Liver (tissue), 9 donors: Measurements from ENCODE around the gene AIF1. TPM values are rescaled to one million over a fixed set of nuclear protein-coding genes. Genes with fewer than 3 reads are reported as not detected.

Experiments
- DNase-seq: peaks from one replicate; pipeline ENCODE4 v3.0.0-alpha.2; 2017; ENCODE audit warnings: low spot score
- H3K27ac ChIP-seq, 2 donors: one replicate each; pipeline ENCODE4 v1.7.0; 2013; ENCODE audit warnings: inconsistent platforms in 2 of 2, low read length in 2 of 2, control low read depth in 1 of 2, low read depth in 1 of 2, mild to moderate bottlenecking in 1 of 2
- H3K27me3 ChIP-seq, 4 donors: one replicate each; pipeline versions ENCODE4 v1.6.1 to v1.7.0; 2013; ENCODE audit warnings: low read length in 3 of 4, inconsistent platforms in 1 of 4, mild to moderate bottlenecking in 1 of 4, moderate library complexity in 1 of 4; ENCODE audit not compliant: control insufficient read depth in 4 of 4, insufficient read depth in 4 of 4
- H3K36me3 ChIP-seq, 4 donors: one replicate each; pipeline versions ENCODE4 v1.6.1 to v1.7.0; 2013; ENCODE audit warnings: low read length in 3 of 4, mild to moderate bottlenecking in 3 of 4, low read depth in 1 of 4, moderate library complexity in 1 of 4; ENCODE audit not compliant: control insufficient read depth in 4 of 4, insufficient read depth in 3 of 4
- H3K4me1 ChIP-seq, 4 donors: one replicate each; pipeline versions ENCODE4 v1.6.1 to v1.7.0; 2013; ENCODE audit warnings: low read length in 3 of 4, mild to moderate bottlenecking in 3 of 4, moderate library complexity in 1 of 4; ENCODE audit not compliant: control insufficient read depth in 4 of 4, insufficient read depth in 4 of 4
- H3K4me3 ChIP-seq, 3 donors: one replicate each; pipeline versions ENCODE4 v1.6.1 to v1.7.0; 2013; ENCODE audit warnings: low read length in 3 of 3, control low read depth in 1 of 3, low read depth in 1 of 3, mild to moderate bottlenecking in 1 of 3
- H3K9ac ChIP-seq, 2 donors: one replicate each; pipeline ENCODE4 v1.7.0; 2013; ENCODE audit warnings: low read length in 2 of 2, mild to moderate bottlenecking in 2 of 2, moderate library complexity in 2 of 2, control low read depth in 1 of 2, low read depth in 1 of 2
- H3K9me3 ChIP-seq, 4 donors: one replicate each; pipeline versions ENCODE4 v1.6.1 to v1.7.0; 2013; ENCODE audit warnings: low read length in 3 of 4; ENCODE audit not compliant: control insufficient read depth in 4 of 4
- FOXA1 ChIP-seq: IDR thresholded peaks from 2 replicates; pipeline ENCODE4 v1.6.1; 2016; ENCODE audit warnings: antibody characterized with exemption
- GABPA ChIP-seq, 2 donors: IDR thresholded peaks in 1 of 2; conservative IDR thresholded peaks in 1 of 2; 2 replicates each; pipeline ENCODE4 v1.6.1; 2016; ENCODE audit warnings: antibody characterized with exemption in 2 of 2, mild to moderate bottlenecking in 1 of 2, moderate library complexity in 1 of 2
- HNF4A ChIP-seq, 2 donors: conservative IDR thresholded peaks; 2 replicates each; pipeline ENCODE4 v1.6.1; 2016; ENCODE audit warnings: antibody characterized with exemption in 2 of 2, mild to moderate bottlenecking in 2 of 2
- HNF4G ChIP-seq: IDR thresholded peaks from 2 replicates; pipeline ENCODE4 v1.6.1; 2016; ENCODE audit warnings: antibody characterized with exemption
- NR2F2 ChIP-seq: IDR thresholded peaks from 2 replicates; pipeline ENCODE4 v1.6.1; 2016; ENCODE audit warnings: antibody characterized with exemption
- RAD21 ChIP-seq, 2 donors: IDR thresholded peaks; 2 replicates each; pipeline ENCODE4 v1.6.1; 2016; ENCODE audit warnings: antibody characterized with exemption in 2 of 2, mild to moderate bottlenecking in 2 of 2
- RXRA ChIP-seq, 2 donors: IDR thresholded peaks; 2 replicates each; pipeline ENCODE4 v1.6.1; 2017 to 2018; ENCODE audit warnings: antibody characterized with exemption in 2 of 2, mild to moderate bottlenecking in 1 of 2
- SP1 ChIP-seq: IDR thresholded peaks from 2 replicates; pipeline ENCODE4 v1.6.1; 2018; ENCODE audit warnings: antibody characterized with exemption, mild to moderate bottlenecking
- TAF1 ChIP-seq: conservative IDR thresholded peaks from 2 replicates; pipeline ENCODE4 v1.6.1; 2016; ENCODE audit warnings: antibody characterized with exemption, mild to moderate bottlenecking
- YY1 ChIP-seq: IDR thresholded peaks from 2 replicates; pipeline ENCODE4 v1.6.1; 2016; ENCODE audit warnings: antibody characterized with exemption, mild to moderate bottlenecking
- WGBS: extraction: QIAGEN DNeasy Blood & Tissue Kit; methylation state at CpG from one replicate; pipeline ENCODE4 v1.1.7; 2013; 5-methylcytosine and 5-hydroxymethylcytosine counted together
- polyA plus RNA-seq, 2 donors: library from polyadenylated mRNA; stranded (reverse) in 1 of 2; unstranded in 1 of 2; fragments of 200-250 nt in 1 of 2; fragments of >200 nt in 1 of 2; fragmentation: Nextera tagmentation in 1 of 2; extraction: Ambion mirVana in 1 of 2; gene quantifications; one replicate each; pipeline versions ENCODE4 v1.2.1 to v1.2.3, GENCODE V29; 2013 to 2015
- total RNA-seq, 2 donors: library from RNA; depleted of rRNA; stranded (reverse); fragments of >200 nt; gene quantifications; one replicate each; pipeline ENCODE4 v1.2.3, GENCODE V29; 2014
- TF ChIP-seq, protein P1 (sequence below): IDR thresholded peaks from 2 replicates; pipeline ENCODE4 v1.6.1; 2016; ENCODE audit warnings: antibody characterized with exemption
- TF ChIP-seq, protein P2 (sequence below): IDR thresholded peaks from 2 replicates; pipeline ENCODE4 v1.6.1; 2016; ENCODE audit warnings: antibody characterized with exemption
- TF ChIP-seq, protein P3 (sequence below): fragments of 150-350 bp; IDR thresholded peaks from 2 replicates; pipeline ENCODE4 v1.5.1; 2017; ENCODE audit warnings: improper control_type of control experiment, low read depth, low read length; ENCODE audit not compliant: missing input control
- TF ChIP-seq, protein P4 (sequence below): IDR thresholded peaks from 2 replicates; pipeline ENCODE4 v1.6.1; 2016; ENCODE audit warnings: antibody characterized with exemption, mild to moderate bottlenecking
- TF ChIP-seq, protein P5 (sequence below): IDR thresholded peaks from 2 replicates; pipeline ENCODE4 v1.6.1; 2016; ENCODE audit warnings: antibody characterized with exemption
- donor health status: healthy.
- donor health status: healthy.
- donor health status: healthy.
- donor health status: healthy.
- donor health status: healthy.

The AIF1 gene
- total and polyA plus RNA-seq, 4 donors, result 12.2 to 46.8 (median 26.7) TPM

DNA sequence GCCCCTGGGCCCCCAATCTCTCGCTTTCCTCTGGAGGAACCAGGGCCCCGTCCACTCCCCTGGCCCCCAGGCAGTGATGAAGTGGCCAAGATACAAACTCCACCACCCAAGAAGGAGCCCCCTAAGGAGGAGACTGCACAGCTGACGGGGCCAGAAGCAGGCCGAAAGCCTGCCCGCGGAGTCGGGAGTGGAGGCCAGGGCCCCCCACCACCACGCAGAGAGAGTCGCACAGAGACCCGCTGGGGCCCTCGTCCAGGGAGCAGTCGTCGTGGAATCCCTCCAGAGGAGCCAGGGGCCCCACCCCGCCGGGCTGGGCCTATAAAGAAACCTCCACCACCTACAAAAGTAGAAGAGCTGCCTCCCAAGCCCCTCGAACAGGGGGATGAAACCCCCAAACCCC, 16.2 kb downstream of the AIF1 start:
- H3K27ac ChIP-seq, result no peak overlapping the region
- H3K9me3 ChIP-seq, result no peaks in the 10 kb centered on the region
- H3K36me3 ChIP-seq, result peaks cover 44 to 89% (median 65%) of the 10 kb centered on the region in 4 donors
- TF ChIP-seq HNF4A (conservative IDR thresholded peaks at IDR 0.05) (no peak), HNF4G (no peak), FOXA1 (no peak), RAD21 (IDR thresholded peaks at IDR 0.05) (no peak), TAF1 (no peak), RXRA (IDR thresholded peaks at IDR 0.05) (no peak), YY1 (no peak), GABPA (IDR thresholded peaks at IDR 0.05 in 1 of 2, conservative IDR thresholded peaks at IDR 0.05 in 1 of 2) (no peak), SP1 (no peak), NR2F2 (no peak)
- TF ChIP-seq, protein P1, sequence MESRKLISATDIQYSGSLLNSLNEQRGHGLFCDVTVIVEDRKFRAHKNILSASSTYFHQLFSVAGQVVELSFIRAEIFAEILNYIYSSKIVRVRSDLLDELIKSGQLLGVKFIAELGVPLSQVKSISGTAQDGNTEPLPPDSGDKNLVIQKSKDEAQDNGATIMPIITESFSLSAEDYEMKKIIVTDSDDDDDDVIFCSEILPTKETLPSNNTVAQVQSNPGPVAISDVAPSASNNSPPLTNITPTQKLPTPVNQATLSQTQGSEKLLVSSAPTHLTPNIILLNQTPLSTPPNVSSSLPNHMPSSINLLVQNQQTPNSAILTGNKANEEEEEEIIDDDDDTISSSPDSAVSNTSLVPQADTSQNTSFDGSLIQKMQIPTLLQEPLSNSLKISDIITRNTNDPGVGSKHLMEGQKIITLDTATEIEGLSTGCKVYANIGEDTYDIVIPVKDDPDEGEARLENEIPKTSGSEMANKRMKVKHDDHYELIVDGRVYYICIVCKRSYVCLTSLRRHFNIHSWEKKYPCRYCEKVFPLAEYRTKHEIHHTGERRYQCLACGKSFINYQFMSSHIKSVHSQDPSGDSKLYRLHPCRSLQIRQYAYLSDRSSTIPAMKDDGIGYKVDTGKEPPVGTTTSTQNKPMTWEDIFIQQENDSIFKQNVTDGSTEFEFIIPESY, result no peak
- TF ChIP-seq, protein P2, sequence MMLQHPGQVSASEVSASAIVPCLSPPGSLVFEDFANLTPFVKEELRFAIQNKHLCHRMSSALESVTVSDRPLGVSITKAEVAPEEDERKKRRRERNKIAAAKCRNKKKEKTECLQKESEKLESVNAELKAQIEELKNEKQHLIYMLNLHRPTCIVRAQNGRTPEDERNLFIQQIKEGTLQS, result no peak
- TF ChIP-seq, protein P3, sequence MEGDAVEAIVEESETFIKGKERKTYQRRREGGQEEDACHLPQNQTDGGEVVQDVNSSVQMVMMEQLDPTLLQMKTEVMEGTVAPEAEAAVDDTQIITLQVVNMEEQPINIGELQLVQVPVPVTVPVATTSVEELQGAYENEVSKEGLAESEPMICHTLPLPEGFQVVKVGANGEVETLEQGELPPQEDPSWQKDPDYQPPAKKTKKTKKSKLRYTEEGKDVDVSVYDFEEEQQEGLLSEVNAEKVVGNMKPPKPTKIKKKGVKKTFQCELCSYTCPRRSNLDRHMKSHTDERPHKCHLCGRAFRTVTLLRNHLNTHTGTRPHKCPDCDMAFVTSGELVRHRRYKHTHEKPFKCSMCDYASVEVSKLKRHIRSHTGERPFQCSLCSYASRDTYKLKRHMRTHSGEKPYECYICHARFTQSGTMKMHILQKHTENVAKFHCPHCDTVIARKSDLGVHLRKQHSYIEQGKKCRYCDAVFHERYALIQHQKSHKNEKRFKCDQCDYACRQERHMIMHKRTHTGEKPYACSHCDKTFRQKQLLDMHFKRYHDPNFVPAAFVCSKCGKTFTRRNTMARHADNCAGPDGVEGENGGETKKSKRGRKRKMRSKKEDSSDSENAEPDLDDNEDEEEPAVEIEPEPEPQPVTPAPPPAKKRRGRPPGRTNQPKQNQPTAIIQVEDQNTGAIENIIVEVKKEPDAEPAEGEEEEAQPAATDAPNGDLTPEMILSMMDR, result no peak
- TF ChIP-seq, protein P4, sequence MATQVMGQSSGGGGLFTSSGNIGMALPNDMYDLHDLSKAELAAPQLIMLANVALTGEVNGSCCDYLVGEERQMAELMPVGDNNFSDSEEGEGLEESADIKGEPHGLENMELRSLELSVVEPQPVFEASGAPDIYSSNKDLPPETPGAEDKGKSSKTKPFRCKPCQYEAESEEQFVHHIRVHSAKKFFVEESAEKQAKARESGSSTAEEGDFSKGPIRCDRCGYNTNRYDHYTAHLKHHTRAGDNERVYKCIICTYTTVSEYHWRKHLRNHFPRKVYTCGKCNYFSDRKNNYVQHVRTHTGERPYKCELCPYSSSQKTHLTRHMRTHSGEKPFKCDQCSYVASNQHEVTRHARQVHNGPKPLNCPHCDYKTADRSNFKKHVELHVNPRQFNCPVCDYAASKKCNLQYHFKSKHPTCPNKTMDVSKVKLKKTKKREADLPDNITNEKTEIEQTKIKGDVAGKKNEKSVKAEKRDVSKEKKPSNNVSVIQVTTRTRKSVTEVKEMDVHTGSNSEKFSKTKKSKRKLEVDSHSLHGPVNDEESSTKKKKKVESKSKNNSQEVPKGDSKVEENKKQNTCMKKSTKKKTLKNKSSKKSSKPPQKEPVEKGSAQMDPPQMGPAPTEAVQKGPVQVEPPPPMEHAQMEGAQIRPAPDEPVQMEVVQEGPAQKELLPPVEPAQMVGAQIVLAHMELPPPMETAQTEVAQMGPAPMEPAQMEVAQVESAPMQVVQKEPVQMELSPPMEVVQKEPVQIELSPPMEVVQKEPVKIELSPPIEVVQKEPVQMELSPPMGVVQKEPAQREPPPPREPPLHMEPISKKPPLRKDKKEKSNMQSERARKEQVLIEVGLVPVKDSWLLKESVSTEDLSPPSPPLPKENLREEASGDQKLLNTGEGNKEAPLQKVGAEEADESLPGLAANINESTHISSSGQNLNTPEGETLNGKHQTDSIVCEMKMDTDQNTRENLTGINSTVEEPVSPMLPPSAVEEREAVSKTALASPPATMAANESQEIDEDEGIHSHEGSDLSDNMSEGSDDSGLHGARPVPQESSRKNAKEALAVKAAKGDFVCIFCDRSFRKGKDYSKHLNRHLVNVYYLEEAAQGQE, result no peak
- TF ChIP-seq, protein P5, sequence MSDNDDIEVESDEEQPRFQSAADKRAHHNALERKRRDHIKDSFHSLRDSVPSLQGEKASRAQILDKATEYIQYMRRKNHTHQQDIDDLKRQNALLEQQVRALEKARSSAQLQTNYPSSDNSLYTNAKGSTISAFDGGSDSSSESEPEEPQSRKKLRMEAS, result no peak
- no peak for DNase-seq
- no peak overlapping the region for H3K9ac ChIP-seq
- H3K4me1 ChIP-seq, result peaks cover 2 to 23% (median 17%) of the 10 kb centered on the region in 4 donors
- WGBS, result 92% methylated on average over 16 of the region's 16 CpGs
- H3K27me3 ChIP-seq, result no peaks in the 10 kb centered on the region
- no peak overlapping the region for H3K4me3 ChIP-seq
